PC-9 (cell line): ENCODE data around the gene SPEM3. TPM values are rescaled to one million over a fixed set of nuclear protein-coding genes. Genes with fewer than 3 reads are reported as not detected.
A peak's percentile ranks its signal among the peaks of the same experiment; 100 is the strongest.

Experiments
- BruUV-seq: library from RNA; stranded (reverse); fragments of 400-500 nt; replicated peaks from 2 replicates; lab custom pipeline; 2021; lab: Mats Ljungman, UMichigan
- CTCF ChIA-PET: fragments of 300-600 bp; sonication (Branson Sonifier 250); formaldehyde crosslinking; loops from one replicate; lab custom pipeline; 2022; ENCODE audit warnings: antibody characterized with exemption; lab: Charles Lee
- POLR2A ChIA-PET: fragments of 300-600 bp; sonication (Branson Sonifier 250); formaldehyde crosslinking; loops from one replicate; lab custom pipeline; 2022; ENCODE audit warnings: antibody characterized with exemption; ENCODE audit not compliant: unreplicated experiment; lab: Charles Lee
- DNase-seq, 2 experiments: peaks; one replicate each; pipeline versions ENCODE4 v3.0.0 to v3.0.0-alpha.2; 2015 to 2022; ENCODE audit warnings: mixed read lengths in 1 of 2
- H2AFZ ChIP-seq: fragments of 200-600 bp; sonication (generic); 2 replicates; pipeline ENCODE4 v1.8.1; 2017; ENCODE audit warnings: antibody characterized with exemption
- H3F3A ChIP-seq: fragments of 200-600 bp; sonication (generic); 2 replicates; pipeline ENCODE4 v1.8.1; 2017; ENCODE audit warnings: antibody characterized with exemption, mild to moderate bottlenecking, low read depth; ENCODE audit not compliant: insufficient read depth
- H3K27ac ChIP-seq: fragments of 200-600 bp; sonication (generic); 2 replicates; pipeline ENCODE4 v1.6.1; 2016; ENCODE audit warnings: mixed run types
- H3K27me3 ChIP-seq: fragments of 200-600 bp; sonication (generic); 2 replicates; pipeline ENCODE4 v1.6.1; 2016; ENCODE audit warnings: low read depth, mixed run types; ENCODE audit not compliant: insufficient read depth
- H3K36me3 ChIP-seq: fragments of 200-600 bp; sonication (generic); 2 replicates; pipeline ENCODE4 v1.6.1; 2016; ENCODE audit warnings: low read depth, mixed run types
- H3K4me1 ChIP-seq: fragments of 200-600 bp; sonication (generic); replicated peaks from 2 replicates; pipeline ENCODE4 v1.6.1; 2016; ENCODE audit warnings: mixed run types; ENCODE audit not compliant: insufficient read depth
- H3K4me2 ChIP-seq: fragments of 200-600 bp; sonication (generic); 2 replicates; pipeline ENCODE4 v1.6.1; 2017; ENCODE audit warnings: mixed run types
- H3K4me3 ChIP-seq: fragments of 200-600 bp; sonication (generic); 2 replicates; pipeline ENCODE4 v1.6.1; 2016; ENCODE audit warnings: mixed run types
- H3K79me2 ChIP-seq: fragments of 200-600 bp; sonication (generic); 2 replicates; pipeline ENCODE4 v1.6.1; 2017; ENCODE audit warnings: low read depth, mixed run types
- H3K9me2 ChIP-seq: fragments of 200-600 bp; sonication (generic); 2 replicates; pipeline ENCODE4 v1.8.1; 2017; ENCODE audit warnings: mild to moderate bottlenecking; ENCODE audit not compliant: insufficient read depth
- H3K9me3 ChIP-seq: fragments of 200-600 bp; sonication (generic); 2 replicates; pipeline ENCODE4 v1.8.1; 2016; ENCODE audit warnings: low read depth; ENCODE audit not compliant: insufficient read depth
- H4K20me1 ChIP-seq: fragments of 200-600 bp; sonication (generic); 2 replicates; pipeline ENCODE4 v1.8.1; 2017; ENCODE audit not compliant: insufficient read depth
- EZH2 ChIP-seq: fragments of 200-600 bp; sonication (generic); IDR thresholded peaks from 2 replicates; pipeline ENCODE4 v1.8.0; 2017; ENCODE audit warnings: antibody characterized with exemption, low read depth
- intact Hi-C: fragments of 100-400 bp; cut with micrococcal nuclease; formaldehyde crosslinking; loops from one replicate; pipeline ENCODE4 v1.10.0; 2022; ENCODE audit not compliant: unreplicated experiment
- total RNA-seq: library from RNA; stranded (reverse); gene quantifications from 2 replicates; pipeline ENCODE4 v1.2.3, GENCODE V29; 2021
- TF ChIP-seq, protein P1 (sequence below): fragments of 200-600 bp; sonication (generic); conservative IDR thresholded peaks from 2 replicates; pipeline ENCODE4 v1.6.1; 2017; ENCODE audit warnings: mixed run types, antibody characterized with exemption, mild to moderate bottlenecking, moderate library complexity

Gene SPEM3
- total RNA-seq, 1 experiment from 2014 or later: not detected

DNA sequence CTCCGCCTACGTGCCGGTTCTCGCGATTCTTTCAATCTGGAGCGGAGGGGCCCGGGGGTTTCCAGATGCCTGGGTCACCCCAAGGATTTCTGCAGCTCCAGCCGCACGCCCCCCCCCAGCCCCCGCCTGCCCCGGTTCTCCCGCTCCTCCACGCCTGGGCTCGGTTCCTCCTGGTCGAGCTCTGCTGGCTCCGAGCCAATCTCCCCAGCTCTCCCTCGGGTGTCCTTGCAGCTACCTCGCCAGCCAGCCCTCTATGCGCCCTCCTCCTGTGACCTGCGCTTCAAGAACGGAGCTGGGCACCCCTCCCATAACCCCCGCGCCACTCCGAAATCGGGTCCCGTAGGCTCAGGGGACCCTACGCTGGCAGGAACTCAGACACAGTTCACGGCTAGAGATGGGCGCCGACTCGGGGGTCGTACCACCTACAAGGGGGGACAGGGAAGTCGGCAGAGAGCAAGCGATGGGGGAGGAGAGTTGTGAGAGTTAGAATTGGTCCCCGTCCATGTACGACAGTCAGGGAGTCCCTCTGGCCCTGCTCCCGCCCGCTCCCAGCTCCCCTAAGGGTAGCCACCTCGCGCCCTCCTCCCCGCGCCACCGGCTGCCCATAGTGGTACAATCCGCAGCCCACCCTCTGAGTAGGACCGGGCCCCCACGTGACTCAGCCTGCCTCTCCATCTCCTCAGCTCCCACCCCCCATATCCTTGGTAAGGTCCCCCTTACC lies 11.6 kb downstream of the SPEM3 start:
- no peaks in the 10 kb centered on the region for H3K9me2 ChIP-seq
- H3F3A ChIP-seq: peaks cover 13% of the 10 kb centered on the region; the same call in 1 of the 2 replicates
- CTCF ChIA-PET: interaction anchor here (0.5 to 1.1 kb wide), 2 partner anchors 13 to 660 kb away, joined by 3 read pairs; no protein-coding TSS in a partner anchor
- TF ChIP-seq, protein P1, sequence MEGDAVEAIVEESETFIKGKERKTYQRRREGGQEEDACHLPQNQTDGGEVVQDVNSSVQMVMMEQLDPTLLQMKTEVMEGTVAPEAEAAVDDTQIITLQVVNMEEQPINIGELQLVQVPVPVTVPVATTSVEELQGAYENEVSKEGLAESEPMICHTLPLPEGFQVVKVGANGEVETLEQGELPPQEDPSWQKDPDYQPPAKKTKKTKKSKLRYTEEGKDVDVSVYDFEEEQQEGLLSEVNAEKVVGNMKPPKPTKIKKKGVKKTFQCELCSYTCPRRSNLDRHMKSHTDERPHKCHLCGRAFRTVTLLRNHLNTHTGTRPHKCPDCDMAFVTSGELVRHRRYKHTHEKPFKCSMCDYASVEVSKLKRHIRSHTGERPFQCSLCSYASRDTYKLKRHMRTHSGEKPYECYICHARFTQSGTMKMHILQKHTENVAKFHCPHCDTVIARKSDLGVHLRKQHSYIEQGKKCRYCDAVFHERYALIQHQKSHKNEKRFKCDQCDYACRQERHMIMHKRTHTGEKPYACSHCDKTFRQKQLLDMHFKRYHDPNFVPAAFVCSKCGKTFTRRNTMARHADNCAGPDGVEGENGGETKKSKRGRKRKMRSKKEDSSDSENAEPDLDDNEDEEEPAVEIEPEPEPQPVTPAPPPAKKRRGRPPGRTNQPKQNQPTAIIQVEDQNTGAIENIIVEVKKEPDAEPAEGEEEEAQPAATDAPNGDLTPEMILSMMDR: no peak
- no peaks in the 10 kb centered on the region for H3K36me3 ChIP-seq
- POLR2A ChIA-PET: interaction anchor here (0.7 to 1.1 kb wide), 3 partner anchors 19 to 247 kb away, joined by 15 to 26 read pairs (median 21); partner anchors contain the start of gene ZBTB4
- no peaks in the 10 kb centered on the region for H3K27me3 ChIP-seq
- peak in 1 of 2 experiments; percentile 51 for DNase-seq
- H3K9me3 ChIP-seq: no peaks in the 10 kb centered on the region
- no TSS peak for BruUV-seq
- H3K4me1 ChIP-seq: peaks cover 19% of the 10 kb centered on the region
- intact Hi-C loops: no loop called here
- peak overlapping the region; percentile 90 for H3K4me2 ChIP-seq
- H3K79me2 ChIP-seq: peaks cover 8% of the 10 kb centered on the region; the same call in 1 of the 2 replicates
- H4K20me1 ChIP-seq: no peaks in the 10 kb centered on the region
- peak overlapping the region; percentile 78 for H2AFZ ChIP-seq
- H3K4me3 ChIP-seq: peak overlapping the region; percentile 71
- H3K27ac ChIP-seq: no peak overlapping the region

DNA sequence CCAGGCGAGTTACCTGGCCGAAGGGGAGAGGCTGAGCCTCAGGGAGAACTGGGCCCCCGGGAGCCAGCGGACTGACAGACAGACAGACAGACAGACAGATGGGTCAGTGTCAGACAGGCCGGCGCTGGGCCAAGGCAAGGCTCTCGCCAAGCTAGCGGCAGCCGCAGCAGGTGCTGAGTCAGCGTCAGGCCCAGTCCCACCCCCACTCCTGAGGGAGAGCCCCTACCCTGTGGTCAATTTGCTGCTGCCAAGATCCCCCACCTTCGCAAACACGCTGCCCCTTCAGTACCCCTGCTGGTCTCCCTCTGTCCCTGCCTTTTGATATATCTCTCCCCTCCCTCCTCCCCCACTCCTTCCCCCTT lies 12.2 kb downstream of the SPEM3 start:
- Histone ChIP-seq H3K4me3 (no peak overlapping the region), H3K4me1 (peaks cover 19% of the 10 kb centered on the region), H3K36me3 (no peaks in the 10 kb centered on the region), H3K9me3 (no peaks in the 10 kb centered on the region), H4K20me1 (no peaks in the 10 kb centered on the region), H3K4me2 (peak overlapping the region; percentile 90; the same call in 1 of the 2 replicates), H3K27me3 (no peaks in the 10 kb centered on the region), H2AFZ (no peak overlapping the region), H3K9me2 (no peaks in the 10 kb centered on the region), H3K27ac (no peak overlapping the region), H3F3A (peaks cover 9% of the 10 kb centered on the region; the same call in 1 of the 2 replicates), H3K79me2 (peaks cover 8% of the 10 kb centered on the region; the same call in 1 of the 2 replicates)
- TF ChIP-seq, protein P1: no peak
- no peak for TF ChIP-seq EZH2
- CTCF ChIA-PET: interaction anchor here (0.5 to 1.1 kb wide), 6 partner anchors 10 to 660 kb away, joined by 3 to 10 read pairs (median 3); no protein-coding TSS in a partner anchor
- BruUV-seq: no TSS peak
- DNase-seq: no peak
- POLR2A ChIA-PET: interaction anchor here (1.1 kb wide), 1 partner anchor 39 kb away, joined by 26 read pairs; the partner anchor contains the start of gene ZBTB4
- intact Hi-C loops: no loop called here

DNA sequence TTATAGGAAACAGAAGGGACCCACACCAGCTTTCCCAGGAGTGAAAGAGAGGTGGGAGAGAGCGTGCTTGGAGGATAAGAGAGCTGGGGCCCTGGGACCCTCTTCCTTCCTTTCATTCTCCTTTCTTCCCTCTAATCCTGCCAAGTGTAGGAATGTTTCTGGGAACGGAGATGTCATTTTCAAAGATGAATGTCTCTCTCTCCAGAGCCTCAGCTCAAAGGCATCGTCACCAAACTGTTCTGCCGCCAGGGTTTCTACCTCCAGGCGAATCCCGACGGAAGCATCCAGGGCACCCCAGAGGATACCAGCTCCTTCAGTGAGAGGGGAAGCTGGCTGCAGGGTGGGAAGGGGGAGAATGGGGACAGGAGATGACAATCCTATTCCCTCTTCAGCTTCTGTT lies 12.6 kb downstream of the SPEM3 start:
- no TSS peak for BruUV-seq
- TF ChIP-seq EZH2: no peak
- TF ChIP-seq, protein P1: no peak
- no peaks in the 10 kb centered on the region for H3K9me2 ChIP-seq
- intact Hi-C loops: no loop called here
- no peak overlapping the region for H3K27ac ChIP-seq
- no peak overlapping the region for H2AFZ ChIP-seq
- H3K9me3 ChIP-seq: no peaks in the 10 kb centered on the region
- no peak for DNase-seq
- H4K20me1 ChIP-seq: no peaks in the 10 kb centered on the region
- H3K4me1 ChIP-seq: peaks cover 17% of the 10 kb centered on the region
- H3K79me2 ChIP-seq: peaks cover 6% of the 10 kb centered on the region; the same call in 1 of the 2 replicates
- H3F3A ChIP-seq: peaks cover 4% of the 10 kb centered on the region; the same call in 1 of the 2 replicates
- ChIA-PET CTCF (interaction anchor here (0.5 to 1.1 kb wide), 7 partner anchors 10 to 659 kb away, joined by 3 to 10 read pairs (median 3); no protein-coding TSS in a partner anchor), POLR2A (interaction anchor here (1.1 kb wide), 1 partner anchor 38 kb away, joined by 26 read pairs; the partner anchor contains the start of gene ZBTB4)
- no peaks in the 10 kb centered on the region for H3K27me3 ChIP-seq
- H3K4me2 ChIP-seq: no peak overlapping the region
- no peak overlapping the region for H3K4me3 ChIP-seq
- no peaks in the 10 kb centered on the region for H3K36me3 ChIP-seq
